ENCODE results near the gene GZF1.

GRCh38 chr20:23410916-23411695, 49.1 kb downstream of the GZF1 start:
- no peak for TF ChIP-seq POLR2A (IDR thresholded peaks at IDR 0.05)
- no peak for TF ChIP-seq CTCF (IDR thresholded peaks at IDR 0.05)

Measured in adrenal gland (tissue), 5 donors.